ENCODE data around the gene AVL9. TPM values are rescaled to one million over a fixed set of nuclear protein-coding genes. Genes with fewer than 3 reads are reported as not detected.

Gene AVL9
- total and polyA plus RNA-seq, 2 of the 13 experiments (the other 11 are each of a cell fraction or from before 2014, with no cell fraction given): 29.9 to 48.0 TPM

DNA sequence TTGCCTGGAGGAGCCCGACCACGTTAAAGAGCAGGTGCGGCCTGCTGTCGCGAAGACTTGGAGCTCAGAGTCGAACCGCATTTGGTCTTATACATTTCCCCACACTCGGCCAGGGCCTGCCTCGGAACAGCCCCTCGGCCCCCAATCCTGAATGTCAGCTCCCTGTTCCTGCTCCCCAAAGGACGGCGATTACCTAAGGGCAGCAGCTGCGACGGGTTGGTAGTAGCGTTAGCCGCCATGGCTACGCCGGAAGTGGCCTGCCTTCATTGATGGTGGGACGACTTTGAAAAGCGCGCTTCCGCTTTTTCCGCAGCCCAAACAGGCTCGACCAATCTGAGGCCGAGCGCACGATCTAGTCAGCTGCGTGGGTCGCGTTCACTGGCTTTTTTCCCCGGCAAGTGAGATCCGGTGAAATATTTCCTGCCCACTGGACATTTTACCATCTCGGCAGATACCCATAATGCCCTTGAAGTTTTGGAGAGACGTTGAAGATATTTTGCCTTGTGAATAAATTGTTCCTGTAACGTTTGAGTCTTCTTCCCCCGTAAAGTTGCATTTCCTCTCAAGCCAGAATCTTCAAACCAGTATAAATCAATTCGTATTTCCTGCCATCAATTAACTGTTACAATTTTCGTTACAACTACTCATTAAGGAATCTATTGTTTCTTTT lies 5.0 kb upstream of the AVL9 start, which contains the start of gene LSM5 (continued):
- TF ChIP-seq NFKBIZ (CRISPR knock-in tag; IDR thresholded peaks at IDR 0.05) (peak; percentile 81), PCBP1 (IDR thresholded peaks at IDR 0.05; ENCODE audit: borderline replicate concordance, low read depth, low read length) (0 out of 2 replicates have a peak, but pooled peaks have one; percentile 45), ZNF746 (CRISPR knock-in tag; IDR thresholded peaks at IDR 0.05) (peak; percentile 78), AKAP8 (CRISPR knock-in tag; IDR thresholded peaks at IDR 0.05) (peak; percentile 78), FOXP4 (CRISPR knock-in tag; IDR thresholded peaks at IDR 0.05) (peak; percentile 65; the same call in 1 of the 2 replicates), ZNF451 (CRISPR knock-in tag; IDR thresholded peaks at IDR 0.05) (peak; percentile 81; the same call in 1 of the 2 replicates), ATF7-NPFF (CRISPR knock-in tag; IDR thresholded peaks at IDR 0.05; ENCODE audit: low read depth) (peak; percentile 89), ZNF562 (CRISPR knock-in tag; IDR thresholded peaks at IDR 0.05; ENCODE audit: borderline replicate concordance) (no peak), TEAD2 (CRISPR knock-in tag; IDR thresholded peaks at IDR 0.05) (no peak; the same call in 1 of the 2 replicates), DZIP1 (CRISPR knock-in tag; IDR thresholded peaks at IDR 0.05) (peak; percentile 90; the same call in 1 of the 2 replicates), FOXM1 (CRISPR knock-in tag; IDR thresholded peaks at IDR 0.05) (peak; percentile 92), ZNF296 (CRISPR knock-in tag; conservative IDR thresholded peaks at IDR 0.05) (peak; percentile 90; the same call in 1 of the 2 replicates), RORA (CRISPR knock-in tag; IDR thresholded peaks at IDR 0.05) (no peak)
- TF ChIP-seq, protein P1, sequence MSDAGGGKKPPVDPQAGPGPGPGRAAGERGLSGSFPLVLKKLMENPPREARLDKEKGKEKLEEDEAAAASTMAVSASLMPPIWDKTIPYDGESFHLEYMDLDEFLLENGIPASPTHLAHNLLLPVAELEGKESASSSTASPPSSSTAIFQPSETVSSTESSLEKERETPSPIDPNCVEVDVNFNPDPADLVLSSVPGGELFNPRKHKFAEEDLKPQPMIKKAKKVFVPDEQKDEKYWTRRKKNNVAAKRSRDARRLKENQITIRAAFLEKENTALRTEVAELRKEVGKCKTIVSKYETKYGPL (CRISPR knock-in tag; IDR thresholded peaks at IDR 0.05): 0 out of 2 replicates have a peak, but pooled peaks have one; percentile 70
- TF ChIP-seq, protein P2, sequence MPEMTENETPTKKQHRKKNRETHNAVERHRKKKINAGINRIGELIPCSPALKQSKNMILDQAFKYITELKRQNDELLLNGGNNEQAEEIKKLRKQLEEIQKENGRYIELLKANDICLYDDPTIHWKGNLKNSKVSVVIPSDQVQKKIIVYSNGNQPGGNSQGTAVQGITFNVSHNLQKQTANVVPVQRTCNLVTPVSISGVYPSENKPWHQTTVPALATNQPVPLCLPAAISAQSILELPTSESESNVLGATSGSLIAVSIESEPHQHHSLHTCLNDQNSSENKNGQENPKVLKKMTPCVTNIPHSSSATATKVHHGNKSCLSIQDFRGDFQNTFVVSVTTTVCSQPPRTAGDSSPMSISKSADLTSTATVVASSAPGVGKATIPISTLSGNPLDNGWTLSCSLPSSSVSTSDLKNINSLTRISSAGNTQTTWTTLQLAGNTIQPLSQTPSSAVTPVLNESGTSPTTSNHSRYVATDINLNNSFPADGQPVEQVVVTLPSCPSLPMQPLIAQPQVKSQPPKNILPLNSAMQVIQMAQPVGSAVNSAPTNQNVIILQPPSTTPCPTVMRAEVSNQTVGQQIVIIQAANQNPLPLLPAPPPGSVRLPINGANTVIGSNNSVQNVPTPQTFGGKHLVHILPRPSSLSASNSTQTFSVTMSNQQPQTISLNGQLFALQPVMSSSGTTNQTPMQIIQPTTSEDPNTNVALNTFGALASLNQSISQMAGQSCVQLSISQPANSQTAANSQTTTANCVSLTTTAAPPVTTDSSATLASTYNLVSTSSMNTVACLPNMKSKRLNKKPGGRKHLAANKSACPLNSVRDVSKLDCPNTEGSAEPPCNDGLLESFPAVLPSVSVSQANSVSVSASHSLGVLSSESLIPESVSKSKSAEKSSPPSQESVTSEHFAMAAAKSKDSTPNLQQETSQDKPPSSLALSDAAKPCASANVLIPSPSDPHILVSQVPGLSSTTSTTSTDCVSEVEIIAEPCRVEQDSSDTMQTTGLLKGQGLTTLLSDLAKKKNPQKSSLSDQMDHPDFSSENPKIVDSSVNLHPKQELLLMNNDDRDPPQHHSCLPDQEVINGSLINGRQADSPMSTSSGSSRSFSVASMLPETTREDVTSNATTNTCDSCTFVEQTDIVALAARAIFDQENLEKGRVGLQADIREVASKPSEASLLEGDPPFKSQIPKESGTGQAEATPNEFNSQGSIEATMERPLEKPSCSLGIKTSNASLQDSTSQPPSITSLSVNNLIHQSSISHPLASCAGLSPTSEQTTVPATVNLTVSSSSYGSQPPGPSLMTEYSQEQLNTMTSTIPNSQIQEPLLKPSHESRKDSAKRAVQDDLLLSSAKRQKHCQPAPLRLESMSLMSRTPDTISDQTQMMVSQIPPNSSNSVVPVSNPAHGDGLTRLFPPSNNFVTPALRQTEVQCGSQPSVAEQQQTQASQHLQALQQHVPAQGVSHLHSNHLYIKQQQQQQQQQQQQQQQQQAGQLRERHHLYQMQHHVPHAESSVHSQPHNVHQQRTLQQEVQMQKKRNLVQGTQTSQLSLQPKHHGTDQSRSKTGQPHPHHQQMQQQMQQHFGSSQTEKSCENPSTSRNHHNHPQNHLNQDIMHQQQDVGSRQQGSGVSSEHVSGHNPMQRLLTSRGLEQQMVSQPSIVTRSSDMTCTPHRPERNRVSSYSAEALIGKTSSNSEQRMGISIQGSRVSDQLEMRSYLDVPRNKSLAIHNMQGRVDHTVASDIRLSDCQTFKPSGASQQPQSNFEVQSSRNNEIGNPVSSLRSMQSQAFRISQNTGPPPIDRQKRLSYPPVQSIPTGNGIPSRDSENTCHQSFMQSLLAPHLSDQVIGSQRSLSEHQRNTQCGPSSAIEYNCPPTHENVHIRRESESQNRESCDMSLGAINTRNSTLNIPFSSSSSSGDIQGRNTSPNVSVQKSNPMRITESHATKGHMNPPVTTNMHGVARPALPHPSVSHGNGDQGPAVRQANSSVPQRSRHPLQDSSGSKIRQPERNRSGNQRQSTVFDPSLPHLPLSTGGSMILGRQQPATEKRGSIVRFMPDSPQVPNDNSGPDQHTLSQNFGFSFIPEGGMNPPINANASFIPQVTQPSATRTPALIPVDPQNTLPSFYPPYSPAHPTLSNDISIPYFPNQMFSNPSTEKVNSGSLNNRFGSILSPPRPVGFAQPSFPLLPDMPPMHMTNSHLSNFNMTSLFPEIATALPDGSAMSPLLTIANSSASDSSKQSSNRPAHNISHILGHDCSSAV (CRISPR knock-in tag; IDR thresholded peaks at IDR 0.05; ENCODE audit: borderline replicate concordance): no peak

All from HepG2 (cell line).